Muscle of leg (tissue), 11 donors: ENCODE results near the gene BAZ1B. TPM values are rescaled to one million over a fixed set of nuclear protein-coding genes. Genes with fewer than 3 reads are reported as not detected.
"Not testable (repeated sequence)": the region's sequence is repeated elsewhere in the genome, so short reads cannot be mapped to it uniquely, and the experiment has no call there.

Experiments used
- DNase-seq: peaks from one replicate; pipeline ENCODE4 v3.0.0; 2013
- H3K27ac ChIP-seq: one replicate; pipeline ENCODE4 v1.5.1; 2013; ENCODE audit warnings: mild to moderate bottlenecking, low read length, control low read depth
- H3K27me3 ChIP-seq: one replicate; pipeline ENCODE4 v1.6.1; 2013; ENCODE audit warnings: low read length; ENCODE audit not compliant: control insufficient read depth, insufficient read depth
- H3K36me3 ChIP-seq: one replicate; pipeline ENCODE4 v1.6.1; 2013; ENCODE audit warnings: low read length; ENCODE audit not compliant: control insufficient read depth, insufficient read depth
- H3K4me1 ChIP-seq: one replicate; pipeline ENCODE4 v1.6.1; 2013; ENCODE audit warnings: low read length; ENCODE audit not compliant: control insufficient read depth, insufficient read depth
- H3K4me3 ChIP-seq: one replicate; pipeline ENCODE4 v1.5.1; 2013; ENCODE audit warnings: low read length, control low read depth
- H3K9me3 ChIP-seq: replicated peaks from 2 replicates; pipeline ENCODE4 v1.6.1; 2013; ENCODE audit warnings: low read depth, low read length; ENCODE audit not compliant: control insufficient read depth
- WGBS: methylation state at CpG from one replicate; pipeline ENCODE4 v1.1.5; 2013; ENCODE audit warnings: missing lambda C conversion rate; ENCODE audit not compliant: insufficient coverage; 5-methylcytosine and 5-hydroxymethylcytosine counted together
- polyA plus RNA-seq, 8 donors: library from polyadenylated mRNA; unstranded; fragments of 120-200 nt; gene quantifications; one replicate each; pipeline versions ENCODE4 v1.2.1 to v1.2.3, GENCODE V29; 2013; ENCODE audit warnings: inconsistent platforms in 1 of 8, low replicate concordance in 1 of 8; ENCODE audit not compliant: insufficient read length in 8 of 8, insufficient read depth in 1 of 8
- total RNA-seq: library from RNA; stranded (reverse); fragments of 120-200 nt; gene quantifications from one replicate; pipeline ENCODE4 v1.2.4, GENCODE V29; 2013

BAZ1B gene
- total and polyA plus RNA-seq, 9 donors: 40.5 to 67.6 (median 53.0) TPM

DNA sequence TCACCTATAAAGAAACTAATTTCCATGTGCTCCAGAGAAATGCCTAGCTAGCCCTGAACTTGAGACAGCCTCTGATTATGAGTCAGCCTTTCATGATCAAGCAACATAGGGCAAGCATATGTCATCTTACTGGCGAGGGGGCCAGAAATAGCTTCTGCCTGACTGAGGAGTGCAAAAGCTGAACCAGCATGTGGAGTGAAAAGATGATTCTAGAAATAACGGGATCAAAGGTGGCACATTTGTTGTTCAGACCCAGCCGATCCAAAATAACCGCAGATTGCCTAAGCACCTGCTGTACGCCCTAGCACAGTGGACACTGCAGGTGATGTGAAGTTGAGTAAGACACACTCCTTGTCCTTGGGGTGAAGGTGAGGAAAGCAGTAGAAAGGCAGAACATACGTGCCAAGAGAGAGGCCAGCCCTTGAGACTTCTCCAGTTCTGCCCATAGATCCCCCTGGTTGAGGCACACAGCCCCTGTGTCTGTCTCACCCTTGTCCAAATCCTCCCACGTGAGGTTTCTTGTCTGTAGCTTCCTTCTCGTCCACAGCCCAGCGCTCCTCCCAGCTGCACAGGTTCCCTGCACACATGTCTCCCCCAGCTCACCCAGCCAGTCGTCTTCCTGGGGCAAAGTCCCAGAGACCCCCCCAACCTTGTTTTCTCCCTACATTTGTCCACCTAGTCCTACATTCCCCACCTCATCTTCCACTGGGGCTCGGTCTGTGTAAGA lies 38.2 kb upstream of the BAZ1B start:
- 69% methylated on average over 9 of the region's 11 CpGs for WGBS
- DNase-seq: peak; percentile 32
- Histone ChIP-seq H3K27me3 (peaks cover 2% of the 10 kb centered on the region), H3K4me3 (no peak overlapping the region), H3K36me3 (no peaks in the 10 kb centered on the region), H3K27ac (no peak overlapping the region), H3K9me3 (no peaks in the 10 kb centered on the region), H3K4me1 (peaks cover 23% of the 10 kb centered on the region)

DNA sequence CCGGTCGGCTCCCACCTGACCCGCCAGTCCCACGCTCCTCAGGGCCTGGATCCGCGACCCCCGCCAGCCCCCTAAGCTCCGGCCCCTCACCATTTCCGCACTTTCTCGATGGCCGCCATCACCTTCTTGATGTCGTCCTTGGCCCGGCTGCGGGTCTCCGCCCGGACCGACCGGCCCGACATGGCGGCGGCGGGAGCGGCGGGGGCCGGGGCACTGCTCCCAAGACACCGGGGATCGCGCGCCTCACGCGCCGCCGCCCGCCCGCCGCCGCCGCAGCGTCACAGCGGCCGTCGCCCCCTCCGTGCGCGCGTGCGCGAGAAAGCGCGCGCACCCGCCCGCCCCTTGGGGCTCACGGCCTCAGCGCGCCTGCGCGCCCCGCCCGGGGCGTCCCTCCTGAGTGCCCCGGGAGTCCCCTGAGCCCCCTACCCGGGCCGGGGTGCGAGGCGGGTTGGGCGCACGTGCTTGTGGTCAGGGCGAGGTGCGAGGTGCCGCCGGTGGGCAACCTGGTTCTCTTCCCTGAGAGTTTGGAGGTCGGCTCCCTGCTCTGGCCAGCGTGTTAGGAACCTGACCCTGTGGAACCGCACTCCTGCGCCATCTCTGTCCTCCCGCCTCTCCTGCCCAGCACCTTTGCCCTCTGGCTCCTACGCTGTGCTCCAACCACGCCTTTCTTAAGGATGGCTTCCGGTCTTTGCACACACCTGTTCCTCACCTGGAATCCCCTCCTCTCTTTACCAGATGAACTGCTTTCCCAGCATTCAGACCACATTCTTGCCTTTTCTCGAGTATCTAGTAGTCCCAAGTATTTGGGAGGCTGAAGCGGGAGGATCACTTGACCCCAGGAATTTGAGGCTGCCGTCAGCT lies 35.5 kb upstream of the BAZ1B start, which contains the start of gene BCL7B:
TSS of gene BCL7B (minus strand) at position 294 of the 861 bp plus-strand sequence. CDS start at position 182, 112 bp downstream.
- Histone ChIP-seq H3K9me3 (no peaks in the 10 kb centered on the region), H3K4me1 (peaks cover 23% of the 10 kb centered on the region), H3K4me3 (peak within 1 kb of the TSS; percentile 66), H3K27me3 (no peaks in the 10 kb centered on the region), H3K27ac (peak within 1 kb of the TSS; percentile 95), H3K36me3 (peaks cover 7% of the 10 kb centered on the region)
- 5% methylated on average over 81 of the region's 83 CpGs for WGBS
- peak; percentile 76 for DNase-seq

DNA sequence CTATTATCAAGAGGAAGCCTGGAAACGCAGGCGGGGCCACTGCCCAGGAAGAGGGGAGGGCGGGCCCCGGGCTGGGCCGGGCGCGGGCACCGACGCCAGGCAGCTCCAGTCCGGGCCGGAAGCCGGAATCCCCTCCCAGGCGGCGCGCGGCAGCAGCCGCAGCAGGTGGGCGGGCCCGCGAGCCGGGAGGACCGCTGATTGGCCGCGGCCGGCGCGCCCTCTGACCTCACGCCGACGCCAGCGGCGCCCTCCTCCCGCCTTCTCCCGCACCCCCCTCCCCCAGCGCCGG lies 35.0 kb upstream of the BAZ1B start:
- Histone ChIP-seq H3K4me3 (peak overlapping the region; percentile 66), H3K4me1 (peaks cover 23% of the 10 kb centered on the region), H3K27ac (peak overlapping the region; percentile 95), H3K36me3 (peaks cover 13% of the 10 kb centered on the region), H3K9me3 (no peaks in the 10 kb centered on the region), H3K27me3 (no peaks in the 10 kb centered on the region)
- under 1% methylated on average over 31 of the region's 36 CpGs for WGBS
- DNase-seq: peak; percentile 95

DNA sequence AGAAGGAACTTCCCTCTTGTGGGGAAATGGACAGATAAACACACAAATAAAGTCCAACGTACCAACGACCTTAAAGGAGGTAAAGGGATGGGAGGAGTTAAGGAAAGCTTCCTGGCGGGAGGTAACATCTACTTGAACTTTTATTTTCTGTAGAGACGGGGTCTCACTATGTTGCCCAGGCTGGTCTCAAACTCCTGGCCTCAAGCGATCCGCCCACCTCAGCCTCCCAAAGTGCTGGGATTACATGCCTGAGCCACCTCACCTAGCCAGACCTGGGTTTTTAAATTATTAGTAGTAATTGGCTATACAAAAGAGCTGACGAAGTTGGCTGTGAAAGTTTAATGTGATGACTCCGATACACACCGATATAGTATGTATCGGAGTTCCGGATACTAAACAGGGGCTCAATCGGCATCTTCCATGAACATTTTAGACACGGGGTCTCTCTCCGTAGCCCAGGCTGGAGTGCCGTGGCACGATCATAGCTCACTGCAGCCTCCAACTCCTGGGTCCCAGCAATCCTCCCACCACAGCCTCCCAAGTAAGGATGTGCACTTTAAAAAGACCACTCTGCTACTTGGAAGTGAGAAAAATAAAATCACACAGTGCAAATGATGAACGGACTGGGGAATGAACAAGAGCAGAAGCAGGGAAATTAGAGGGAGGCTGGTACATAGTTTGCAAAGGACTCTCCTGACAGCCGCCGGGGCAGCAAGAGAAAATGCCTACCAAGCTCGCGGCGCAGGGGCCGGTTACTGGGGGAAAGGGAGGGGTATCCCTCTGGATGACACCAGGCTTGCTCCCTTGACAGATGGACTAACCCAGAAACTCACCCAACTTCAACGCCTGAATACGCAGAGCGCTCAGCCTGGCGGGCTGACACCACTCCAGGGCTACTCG lies 34.4 kb upstream of the BAZ1B start:
- Histone ChIP-seq H3K36me3 (peaks cover 16% of the 10 kb centered on the region), H3K4me3 (peak overlapping the region; percentile 49), H3K27ac (peak overlapping the region; percentile 86), H3K27me3 (no peaks in the 10 kb centered on the region), H3K9me3 (no peaks in the 10 kb centered on the region), H3K4me1 (peaks cover 23% of the 10 kb centered on the region)
- 16% methylated on average over 10 of the region's 28 CpGs for WGBS
- DNase-seq: no peak

DNA sequence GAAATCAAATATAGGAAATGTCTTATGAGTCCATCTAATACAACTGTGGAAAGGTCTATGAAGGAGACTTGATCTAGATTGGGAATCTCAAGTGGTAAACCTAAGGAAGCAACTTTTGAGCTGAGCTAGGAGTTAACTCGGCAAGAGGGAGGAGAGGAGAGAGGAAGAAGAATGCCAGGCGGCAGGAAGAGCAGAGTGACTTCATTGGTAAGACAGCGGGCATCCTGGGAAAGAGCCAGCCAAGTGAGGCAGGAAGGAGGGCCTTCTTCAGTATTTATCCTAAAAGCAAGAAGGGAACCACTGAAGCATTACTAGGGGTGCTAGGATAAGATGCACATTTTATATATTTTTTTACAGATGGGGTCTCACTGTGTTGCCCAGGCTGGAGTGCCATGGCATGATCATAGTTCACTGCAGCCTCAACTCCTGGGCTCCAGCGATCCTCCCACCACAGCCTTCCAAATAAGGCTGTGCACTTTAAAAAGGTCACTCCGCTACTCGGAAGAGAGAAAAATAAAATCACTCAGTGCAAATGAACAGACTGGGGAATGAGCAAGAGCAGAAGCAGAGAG lies 33.4 kb upstream of the BAZ1B start:
- H3K4me3 ChIP-seq: no peak overlapping the region
- peaks cover 23% of the 10 kb centered on the region for H3K4me1 ChIP-seq
- H3K27ac ChIP-seq: no peak overlapping the region

DNA sequence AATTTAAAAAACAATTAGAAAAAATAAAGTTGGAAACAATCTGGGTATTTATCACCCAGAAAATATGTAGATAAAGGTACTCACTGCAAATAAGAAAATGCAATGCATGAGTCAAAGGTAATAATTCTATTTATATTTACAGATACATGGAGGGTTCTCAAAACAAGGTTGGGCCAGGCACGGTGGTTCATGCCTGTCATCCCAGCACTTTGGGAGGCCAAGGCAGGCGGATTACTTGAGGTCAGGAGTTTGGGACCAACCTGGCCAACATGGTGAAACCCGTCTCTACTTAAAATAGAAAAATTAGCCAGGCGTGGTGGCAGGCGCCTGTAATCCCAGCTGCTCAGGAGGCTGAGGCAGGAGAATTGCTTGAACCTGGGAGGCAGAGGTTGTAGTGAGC lies 28.0 kb upstream of the BAZ1B start:
- H3K9me3 ChIP-seq, H3K27ac ChIP-seq, H3K4me3 ChIP-seq, H3K4me1 ChIP-seq, H3K27me3 ChIP-seq, DNase-seq: not testable (repeated sequence)
- H3K36me3 ChIP-seq: peaks cover 51% of the 10 kb centered on the region
- 93% methylated on average over 4 of the region's 5 CpGs for WGBS

More for the DNA sequence above, 33.4 kb upstream of the BAZ1B start:
- Histone ChIP-seq H3K27me3 (no peaks in the 10 kb centered on the region), H3K36me3 (peaks cover 21% of the 10 kb centered on the region), H3K9me3 (no peaks in the 10 kb centered on the region)
- DNase-seq: no peak
- WGBS: 82% methylated on average over 3 of the region's 6 CpGs

DNA sequence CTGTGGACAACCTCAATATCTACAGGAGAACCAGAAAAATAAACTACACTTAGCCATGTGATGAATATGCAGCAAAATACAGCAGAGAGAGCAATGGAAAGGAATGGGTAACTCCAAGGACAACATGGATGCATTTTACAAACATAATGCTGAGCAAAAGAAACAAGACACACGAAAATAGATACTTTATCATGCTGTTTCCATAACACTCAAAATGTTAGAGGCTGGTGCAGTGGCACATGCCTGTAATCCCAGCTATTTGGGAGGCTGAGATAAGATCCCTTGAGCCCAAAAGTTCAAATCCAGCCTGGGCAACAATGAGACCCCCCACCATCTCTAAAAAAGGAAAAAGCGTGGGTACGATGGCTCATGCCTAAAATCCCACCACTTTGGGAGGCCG lies 27.1 kb upstream of the BAZ1B start:
- no peaks in the 10 kb centered on the region for H3K27me3 ChIP-seq
- H3K36me3 ChIP-seq: peaks cover 48% of the 10 kb centered on the region
- H3K4me3 ChIP-seq: no peak overlapping the region
- no peak overlapping the region for H3K27ac ChIP-seq
- WGBS: no CpG with 5 or more reads among the region's 4 CpGs
- DNase-seq: no peak
- H3K4me1 ChIP-seq: no peaks in the 10 kb centered on the region
- H3K9me3 ChIP-seq: no peaks in the 10 kb centered on the region

DNA sequence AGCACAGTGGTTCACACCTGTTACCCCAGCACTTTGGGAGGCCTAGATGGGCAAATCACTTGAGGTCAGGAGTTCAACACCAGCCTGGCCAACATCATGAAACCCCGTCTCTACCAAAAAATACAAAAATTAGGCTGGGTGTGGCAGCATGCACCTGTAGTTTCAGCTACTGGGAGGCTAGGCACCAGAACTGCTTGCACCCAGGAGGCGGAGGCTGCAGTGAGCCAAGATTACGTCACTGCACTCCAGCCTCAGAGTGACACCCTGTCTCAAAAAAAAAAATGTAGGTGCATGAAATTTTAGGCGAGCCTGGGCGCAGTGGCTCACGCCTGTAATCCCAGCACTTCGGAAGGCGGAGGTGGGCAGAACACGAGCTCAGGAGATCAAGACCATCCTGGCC lies 25.7 kb upstream of the BAZ1B start:
- H3K27me3 ChIP-seq: no peaks in the 10 kb centered on the region
- H3K27ac ChIP-seq: no peak overlapping the region
- peaks cover 51% of the 10 kb centered on the region for H3K36me3 ChIP-seq
- no peaks in the 10 kb centered on the region for H3K4me1 ChIP-seq
- WGBS: 98% methylated on average over 7 of the region's 9 CpGs
- no peak for DNase-seq
- H3K9me3 ChIP-seq: no peaks in the 10 kb centered on the region
- H3K4me3 ChIP-seq: no peak overlapping the region

DNA sequence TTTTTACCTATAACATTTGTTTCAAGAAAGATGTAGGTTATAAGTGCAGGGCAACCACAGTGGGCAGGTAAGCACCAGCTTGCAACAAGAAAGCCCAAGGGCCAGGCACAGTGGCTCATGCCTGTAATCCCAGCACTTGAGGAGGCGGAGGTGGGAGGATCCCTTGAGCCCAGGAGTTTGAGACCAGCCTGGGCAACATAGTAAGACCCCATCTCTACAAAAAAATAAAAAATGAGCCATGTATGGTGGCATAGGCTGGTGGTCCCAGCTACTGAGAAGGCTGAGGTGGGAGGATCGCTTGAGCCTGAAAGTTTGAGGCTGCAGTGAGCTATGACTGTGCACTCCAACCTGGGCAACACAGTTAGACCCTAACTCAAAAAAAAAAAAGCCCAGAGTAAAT lies 22.6 kb upstream of the BAZ1B start:
- Histone ChIP-seq H3K4me1 (no peaks in the 10 kb centered on the region), H3K36me3 (peaks cover 55% of the 10 kb centered on the region), H3K27me3 (no peaks in the 10 kb centered on the region), H3K9me3 (no peaks in the 10 kb centered on the region), H3K4me3 (no peak overlapping the region), H3K27ac (no peak overlapping the region)
- no peak for DNase-seq
- WGBS: no CpG with 5 or more reads among the region's 2 CpGs
